Endometrium (tissue), 2 donors: ENCODE data around the gene SAPCD2.
"Not testable (repeated sequence)": the region's sequence is repeated elsewhere in the genome, so short reads cannot be mapped to it uniquely, and the experiment has no call there.

Experiments
- FAIRE-seq: peaks from 2 replicates; lab custom pipeline; 2012; peaks lifted over from hg19 to GRCh38; lab: Jason Lieb, UNC
- donor health status: control.
- donor health status: control.

The SAPCD2 gene, protein sequence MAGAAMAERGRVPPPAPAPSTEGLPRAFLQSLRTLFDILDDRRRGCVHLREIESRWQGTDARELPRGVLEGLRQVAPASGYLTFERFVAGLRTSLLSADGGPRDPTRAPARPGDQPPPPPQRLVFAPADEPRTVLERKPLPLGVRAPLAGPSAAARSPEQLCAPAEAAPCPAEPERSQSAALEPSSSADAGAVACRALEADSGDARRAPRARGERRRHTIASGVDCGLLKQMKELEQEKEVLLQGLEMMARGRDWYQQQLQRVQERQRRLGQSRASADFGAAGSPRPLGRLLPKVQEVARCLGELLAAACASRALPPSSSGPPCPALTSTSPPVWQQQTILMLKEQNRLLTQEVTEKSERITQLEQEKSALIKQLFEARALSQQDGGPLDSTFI

GRCh38 chr9:137070201-137070905 is at the start of gene SAPCD2:
SAPCD2 (minus strand) TSS chr9:137070557; CDS start chr9:137070460, 97 bp downstream.
- peak; percentile 72 for FAIRE-seq

DNA sequence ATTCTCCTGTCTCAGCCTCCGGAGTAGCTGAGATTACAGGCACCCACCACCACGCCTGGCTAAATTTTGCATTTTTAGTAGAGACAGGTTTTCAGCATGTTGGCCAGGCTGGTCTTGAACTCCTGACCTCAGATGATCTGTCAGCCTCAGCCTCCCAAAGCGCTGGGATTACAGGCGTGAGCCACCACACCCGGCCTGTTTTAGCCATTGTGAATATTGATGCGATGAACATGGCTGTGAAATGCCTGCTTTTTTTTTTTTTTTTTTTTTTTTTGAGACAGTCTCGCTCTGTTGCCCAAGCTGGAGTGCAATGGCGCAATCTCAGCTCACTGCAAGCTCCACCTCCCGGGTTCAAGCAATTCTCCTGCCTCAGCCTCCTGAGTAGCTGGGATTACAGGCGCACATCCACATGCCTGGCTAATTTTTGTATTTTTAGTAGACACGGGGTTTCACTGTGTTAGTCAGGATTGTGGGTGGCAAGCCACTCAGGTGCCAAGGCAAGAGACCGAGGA is 47.8 kb upstream of the SAPCD2 start:
- not testable (repeated sequence) for FAIRE-seq

DNA sequence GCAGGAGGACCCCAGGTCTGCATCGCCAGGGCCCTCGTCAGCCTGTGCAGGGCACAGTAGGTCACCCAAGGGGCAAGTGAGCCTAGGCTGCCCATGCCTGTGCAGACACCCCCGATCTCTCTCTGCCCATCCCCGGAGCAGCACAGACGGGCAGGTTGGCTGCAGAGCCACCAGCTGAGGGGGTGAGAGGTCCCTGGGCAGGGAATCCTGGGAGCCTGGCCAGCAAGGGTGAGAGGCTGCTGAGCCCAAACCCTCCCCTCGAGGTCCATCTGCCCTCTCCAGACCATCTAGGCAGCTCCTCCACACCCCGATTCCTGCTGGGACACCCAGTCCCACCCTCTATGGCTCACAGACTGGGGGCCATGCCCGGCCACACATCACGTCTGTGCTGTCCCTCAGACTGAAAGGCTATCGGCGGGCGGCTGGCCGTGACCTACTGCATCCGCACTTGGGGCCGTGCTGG is 46.9 kb upstream of the SAPCD2 start:
- no peak for FAIRE-seq

- no peak for FAIRE-seq
Measured at GRCh38 chr9:137116728-137117127, 46.4 kb upstream of the SAPCD2 start.

DNA sequence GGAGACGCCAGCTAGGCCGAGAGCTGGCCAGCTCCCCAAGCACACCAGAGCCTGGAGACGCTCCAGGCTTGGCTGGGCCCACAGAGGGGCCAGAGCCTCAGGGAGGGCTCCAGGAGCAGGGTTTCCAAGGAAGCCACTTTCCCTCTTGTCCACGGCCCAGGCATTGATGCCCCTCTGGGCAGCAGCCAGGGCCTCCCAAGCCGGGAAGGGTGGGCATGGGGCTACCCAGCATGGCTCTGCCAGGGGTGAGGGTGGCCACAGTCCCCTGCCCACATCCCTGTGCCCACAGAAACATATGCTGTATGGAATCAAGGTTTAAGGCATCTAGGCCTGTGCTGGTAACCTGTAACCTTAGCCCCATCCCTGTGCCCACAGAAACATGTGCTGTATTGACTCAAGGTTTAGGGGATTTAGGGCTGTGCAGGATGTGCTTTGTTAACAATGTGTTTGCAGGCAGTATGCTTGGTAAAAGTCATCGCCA is 45.7 kb upstream of the SAPCD2 start:
- FAIRE-seq: no peak

GRCh38 chr9:137115394-137116026 is 45.2 kb upstream of the SAPCD2 start:
- no peak for FAIRE-seq

GRCh38 chr9:137114613-137115393 is 44.4 kb upstream of the SAPCD2 start, which contains the start of gene DPP7:
DPP7 (minus strand) TSS chr9:137114733; CDS start chr9:137114713, 20 bp downstream.
- no peak for FAIRE-seq

DNA sequence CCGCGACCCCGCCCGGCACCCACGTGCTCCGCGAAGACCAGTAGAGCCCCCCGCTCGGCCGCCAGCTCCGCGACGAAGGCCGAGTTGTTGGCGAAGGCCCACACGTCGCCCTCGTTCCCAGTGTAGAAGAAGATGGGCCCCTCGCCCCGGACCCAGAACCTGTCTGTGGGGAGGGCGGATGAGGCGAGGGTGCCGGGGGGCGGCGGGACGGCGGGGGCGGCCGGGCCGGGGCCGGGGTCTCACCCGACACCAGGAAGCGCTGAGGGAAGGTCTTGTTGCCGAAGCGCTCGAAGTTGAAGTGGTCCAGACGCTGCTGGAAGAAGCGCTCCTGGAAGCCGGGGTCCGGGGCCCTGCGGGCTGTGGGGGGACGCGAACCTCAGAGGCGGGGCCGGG is 43.9 kb upstream of the SAPCD2 start:
- no peak for FAIRE-seq

- no peak for FAIRE-seq
Measured at GRCh38 chr9:137113385-137114159, 43.2 kb upstream of the SAPCD2 start.

DNA sequence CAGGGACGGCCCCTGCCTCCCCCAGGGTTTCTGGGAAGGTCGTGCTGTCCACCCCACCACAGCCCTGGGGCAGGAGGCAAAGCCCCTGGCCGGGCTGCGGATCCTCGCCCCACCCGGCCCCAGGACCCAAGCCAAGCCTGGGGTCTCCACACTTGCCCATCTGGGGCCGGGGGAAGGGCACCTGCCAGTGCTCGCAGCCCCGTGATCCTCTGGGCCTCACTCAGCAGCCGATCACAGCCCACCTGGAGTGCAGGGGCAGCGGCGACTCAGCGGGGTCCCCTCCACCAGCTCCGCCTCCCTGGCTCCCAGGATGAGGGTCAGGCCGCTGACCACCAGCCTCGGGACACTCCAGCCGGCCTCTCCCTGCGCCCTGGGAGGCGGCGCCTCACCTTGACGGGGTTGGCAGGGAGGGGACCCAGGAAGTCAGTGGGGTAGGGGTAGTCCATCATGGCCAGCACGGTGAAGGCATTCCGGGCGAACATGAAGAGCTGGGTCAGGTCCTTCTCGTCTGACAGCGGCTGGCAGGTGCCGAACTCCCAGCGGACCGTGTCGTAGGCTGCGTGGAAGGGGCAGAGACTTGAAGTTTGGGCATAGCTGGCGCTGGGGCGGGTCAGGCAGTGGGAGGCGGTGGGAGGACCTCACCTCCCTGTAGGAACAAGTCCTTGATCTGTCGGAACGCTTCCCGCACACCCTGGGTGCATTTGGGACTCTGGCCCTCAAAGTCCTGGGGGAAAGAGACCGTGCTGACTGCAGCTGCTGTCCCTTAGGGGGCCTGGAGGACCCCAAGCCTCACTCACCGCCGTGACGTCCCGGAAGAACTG is 42.4 kb upstream of the SAPCD2 start:
- FAIRE-seq: no peak

DNA sequence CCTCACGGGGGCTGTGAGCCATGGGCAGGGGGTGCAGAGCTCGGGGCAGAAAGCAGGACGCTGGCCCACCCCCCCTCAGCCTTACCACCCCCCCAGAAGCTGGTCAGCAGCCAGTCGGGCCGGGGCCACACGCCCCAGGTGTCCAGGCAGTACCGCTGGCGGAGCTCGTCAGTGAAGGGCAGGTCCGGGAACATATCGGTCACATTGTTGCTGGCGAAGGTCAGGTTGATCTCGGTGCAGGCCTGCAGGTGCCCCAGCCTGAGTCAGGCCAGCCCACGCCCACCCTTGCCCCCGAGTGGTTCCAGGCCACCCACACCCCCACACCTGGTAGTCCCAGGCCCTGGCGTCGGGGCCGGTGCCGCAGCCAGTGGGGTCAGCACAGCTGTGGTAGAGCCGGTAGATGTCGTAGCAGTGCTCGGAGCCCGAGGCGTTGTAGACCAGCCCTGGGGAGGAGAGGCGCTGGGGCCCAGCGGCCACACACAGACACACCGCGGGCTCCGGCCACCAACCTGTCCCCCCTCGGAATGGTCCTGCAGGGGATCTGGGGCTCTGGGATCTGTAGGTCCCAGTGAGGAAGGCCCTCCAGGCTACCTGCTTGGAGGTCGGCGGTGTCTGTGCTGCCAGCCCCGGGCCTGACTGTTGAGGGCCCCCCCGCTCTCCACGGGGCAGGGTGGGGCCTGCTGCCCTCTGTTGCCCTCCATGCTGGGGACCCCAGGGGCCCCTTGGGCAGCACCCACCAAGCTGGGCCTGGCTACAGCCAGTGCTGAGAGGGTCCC is 41.6 kb upstream of the SAPCD2 start:
- FAIRE-seq: no peak

- FAIRE-seq: no peak
Measured at GRCh38 chr9:137110911-137111787, 40.8 kb upstream of the SAPCD2 start.

DNA sequence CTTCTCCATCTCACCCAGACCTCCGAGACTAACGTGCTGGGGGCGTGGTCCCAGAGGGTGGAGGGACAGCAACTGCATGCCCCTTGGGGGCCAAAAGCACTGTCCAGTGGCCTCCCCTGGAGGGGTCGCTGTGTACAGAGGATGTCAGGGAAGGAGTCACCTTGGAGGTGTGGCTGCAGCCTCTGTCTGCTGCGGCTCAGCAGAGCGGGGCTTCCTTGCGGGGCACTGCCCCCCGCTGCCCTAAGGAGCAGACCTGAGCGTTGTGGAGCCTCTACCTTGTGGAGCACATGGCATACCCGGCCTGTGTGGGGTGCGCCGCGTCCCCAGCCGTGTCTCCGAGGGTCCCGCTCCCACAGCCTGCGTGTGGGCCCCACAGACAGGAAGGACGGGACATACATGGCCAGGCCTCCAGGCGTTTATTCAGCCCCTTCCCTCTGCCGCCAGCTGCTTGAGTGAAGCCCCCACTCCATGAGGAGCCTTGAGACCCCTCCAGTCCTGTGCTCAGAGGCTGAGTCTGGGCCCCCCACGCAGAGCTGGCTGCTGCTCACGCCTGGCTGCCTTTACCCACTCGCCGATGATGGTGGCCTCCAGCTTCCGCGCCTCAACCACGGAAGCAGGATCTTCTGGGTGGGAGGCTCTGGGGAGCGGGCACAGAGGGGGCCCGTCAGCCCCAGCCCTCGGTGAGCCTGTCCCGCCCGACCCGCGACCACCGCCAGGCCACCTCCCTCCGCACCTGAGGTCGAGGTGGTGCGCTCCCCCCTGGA is 40.0 kb upstream of the SAPCD2 start:
- no peak for FAIRE-seq

- FAIRE-seq: no peak
Measured at GRCh38 chr9:137109250-137110146, 39.1 kb upstream of the SAPCD2 start.

DNA sequence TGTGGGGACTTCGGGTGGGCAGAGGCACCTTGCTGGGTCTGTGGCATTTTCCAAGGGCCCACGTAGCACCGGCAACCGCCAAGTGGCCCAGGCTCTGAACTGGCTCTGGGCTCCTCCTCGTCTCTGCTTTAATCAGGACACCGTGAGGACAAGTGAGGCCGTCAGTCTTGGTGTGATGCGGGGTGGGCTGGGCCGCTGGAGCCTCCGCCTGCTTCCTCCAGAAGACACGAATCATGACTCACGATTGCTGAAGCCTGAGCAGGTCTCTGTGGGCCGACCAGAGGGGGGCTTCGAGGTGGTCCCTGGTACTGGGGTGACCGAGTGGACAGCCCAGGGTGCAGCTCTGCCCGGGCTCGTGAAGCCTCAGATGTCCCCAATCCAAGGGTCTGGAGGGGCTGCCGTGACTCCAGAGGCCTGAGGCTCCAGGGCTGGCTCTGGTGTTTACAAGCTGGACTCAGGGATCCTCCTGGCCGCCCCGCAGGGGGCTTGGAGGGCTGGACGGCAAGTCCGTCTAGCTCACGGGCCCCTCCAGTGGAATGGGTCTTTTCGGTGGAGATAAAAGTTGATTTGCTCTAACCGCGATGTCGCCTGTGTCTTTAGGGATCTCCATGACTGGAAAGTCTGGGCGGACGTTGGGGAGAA is 38.4 kb upstream of the SAPCD2 start:
- no peak for FAIRE-seq

DNA sequence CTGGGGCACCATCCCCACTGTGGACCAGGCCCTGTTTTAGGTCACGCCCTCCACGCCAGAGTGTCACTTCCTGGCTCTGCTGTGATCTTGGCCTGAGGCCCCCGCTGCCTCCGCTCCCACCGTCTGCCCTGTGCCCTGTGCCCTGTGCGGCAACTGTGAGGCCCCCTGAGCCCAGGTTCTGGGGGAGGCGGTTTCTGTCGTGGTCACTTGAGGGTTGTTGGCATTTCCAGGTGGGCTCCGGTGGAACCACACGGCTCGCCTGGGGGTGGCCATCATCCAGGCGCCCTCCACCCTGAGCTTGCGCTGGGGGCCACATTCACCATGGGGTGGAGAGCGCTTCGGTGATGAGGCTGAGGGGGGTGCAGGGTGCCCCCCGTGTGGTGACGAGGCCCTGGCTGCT is 37.6 kb upstream of the SAPCD2 start:
- no peak for FAIRE-seq
